Middle frontal gyrus (tissue), 1 donor: ENCODE data around the gene SCYGR5.
"Not testable (repeated sequence)": the region's sequence is repeated elsewhere in the genome, so short reads cannot be mapped to it uniquely, and the experiment has no call there.

Source experiments
- DNase-seq: peaks from one replicate; pipeline ENCODE4 v3.0.0-alpha.2; 2015; ENCODE audit warnings: low spot score; ENCODE audit errors: extremely low spot score

SCYGR5 gene

GRCh38 chr2:227666631-227667170 is at the start of gene SCYGR5:
SCYGR5 (plus strand) TSS chr2:227666804; CDS start chr2:227666804, 0 bp downstream.
- not testable (repeated sequence) for DNase-seq

GRCh38 chr2:227617316-227618230 is 49.0 kb upstream of the SCYGR5 start, which contains the start of gene SCYGR4:
SCYGR4 (plus strand) TSS chr2:227617498; CDS start chr2:227617498, 0 bp downstream.
- no peak for DNase-seq

- no peak for DNase-seq
Observed at GRCh38 chr2:227623226-227623625, 43.4 kb upstream of the SCYGR5 start.

GRCh38 chr2:227625420-227625819 is 41.2 kb upstream of the SCYGR5 start:
- DNase-seq, result no peak

- no peak for DNase-seq
Observed at GRCh38 chr2:227626580-227627151, 39.9 kb upstream of the SCYGR5 start.

GRCh38 chr2:227627769-227628168 is 38.8 kb upstream of the SCYGR5 start:
- DNase-seq, result no peak

- DNase-seq, result no peak
Observed at GRCh38 chr2:227629435-227629834, 37.2 kb upstream of the SCYGR5 start.

GRCh38 chr2:227630322-227630721 is 36.3 kb upstream of the SCYGR5 start:
- no peak for DNase-seq

GRCh38 chr2:227632827-227633226 is 33.8 kb upstream of the SCYGR5 start:
- DNase-seq, result no peak

- no peak for DNase-seq
Observed at GRCh38 chr2:227634201-227634600, 32.4 kb upstream of the SCYGR5 start.

GRCh38 chr2:227642656-227643055 is 23.9 kb upstream of the SCYGR5 start:
- DNase-seq, result no peak

GRCh38 chr2:227643990-227644551 is 22.5 kb upstream of the SCYGR5 start:
- DNase-seq, result no peak

GRCh38 chr2:227653419-227653818 is 13.2 kb upstream of the SCYGR5 start:
- no peak for DNase-seq

- no peak for DNase-seq
Observed at GRCh38 chr2:227654426-227654825, 12.2 kb upstream of the SCYGR5 start.

GRCh38 chr2:227655454-227655853 is 11.2 kb upstream of the SCYGR5 start:
- no peak for DNase-seq

- DNase-seq, result no peak
Observed at GRCh38 chr2:227657199-227657845, 9.3 kb upstream of the SCYGR5 start.

- DNase-seq, result no peak
Observed at GRCh38 chr2:227661025-227661649, 5.5 kb upstream of the SCYGR5 start.

- no peak for DNase-seq
Observed at GRCh38 chr2:227661827-227662226, 4.8 kb upstream of the SCYGR5 start.

- no peak for DNase-seq
Observed at GRCh38 chr2:227665189-227665940, 1.2 kb upstream of the SCYGR5 start.

- DNase-seq, result no peak
Observed at GRCh38 chr2:227671170-227671905, 4.7 kb downstream of the SCYGR5 start.
